Measurements from ENCODE around the gene TM2D1.

The TM2D1 gene

DNA sequence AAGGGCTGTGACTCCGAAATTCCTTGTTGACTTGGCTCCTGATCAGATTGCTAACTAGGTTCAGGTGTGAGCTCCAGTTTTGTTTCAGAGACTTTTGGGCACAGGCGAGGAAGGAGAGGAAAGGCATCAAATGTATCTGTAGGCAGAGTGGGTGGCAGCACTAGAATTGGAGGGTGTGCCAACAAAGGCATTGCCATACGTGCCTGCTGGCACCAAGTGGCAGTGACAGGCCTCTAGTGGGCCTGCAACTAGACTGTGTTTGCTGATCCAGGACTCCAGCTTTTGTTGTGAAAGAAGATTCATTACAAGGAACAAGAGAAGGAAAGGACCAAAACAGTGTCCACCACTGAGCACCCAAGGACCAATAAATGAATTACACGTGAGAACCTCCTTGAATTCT is 79.5 kb downstream of the TM2D1 start:
- in situ Hi-C loops (cut with MboI; ENCODE audit: low sequenced_read_pairs): no loop called here

GRCh38 chr1:61644303-61644702 is 80.6 kb downstream of the TM2D1 start:
- in situ Hi-C loops (cut with MboI; ENCODE audit: low sequenced_read_pairs): no loop called here

DNA sequence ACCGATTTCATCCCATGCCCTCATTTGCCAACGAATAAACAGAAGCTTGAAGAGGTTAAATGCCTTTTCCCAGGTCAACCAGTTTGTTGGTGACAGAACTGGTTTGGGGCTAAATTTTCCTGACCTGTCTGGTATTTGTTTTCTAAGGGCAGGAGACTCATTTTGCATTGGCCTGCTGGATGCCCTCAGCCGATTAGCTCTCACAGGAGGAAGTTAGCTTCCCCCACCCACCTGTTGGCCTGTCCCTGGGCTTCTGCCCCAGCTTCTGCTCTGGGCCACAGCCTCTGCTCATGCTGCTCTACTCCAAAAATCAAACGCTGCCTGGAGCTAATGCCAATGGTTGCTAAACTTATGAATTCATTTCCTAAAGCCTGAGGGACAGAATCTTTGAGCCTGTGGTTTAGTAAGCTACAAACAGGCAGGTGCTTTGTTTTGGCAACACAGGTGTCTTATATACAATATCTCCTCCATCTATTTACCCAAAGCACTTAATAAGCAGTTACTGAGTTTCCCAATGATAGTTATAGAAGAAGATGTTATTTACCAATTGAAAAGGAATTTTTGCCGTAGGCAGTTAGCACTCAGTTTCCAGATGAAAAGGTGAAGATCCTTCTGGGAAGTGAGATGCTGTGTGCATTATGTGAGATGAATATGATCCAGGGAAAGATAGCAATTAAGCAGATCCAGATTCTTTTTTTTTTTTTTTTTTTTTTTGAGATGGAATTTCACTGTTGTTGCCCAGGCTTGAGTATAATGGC is 82.3 kb downstream of the TM2D1 start:
- in situ Hi-C loops (cut with MboI; ENCODE audit: low sequenced_read_pairs): no loop called here

DNA sequence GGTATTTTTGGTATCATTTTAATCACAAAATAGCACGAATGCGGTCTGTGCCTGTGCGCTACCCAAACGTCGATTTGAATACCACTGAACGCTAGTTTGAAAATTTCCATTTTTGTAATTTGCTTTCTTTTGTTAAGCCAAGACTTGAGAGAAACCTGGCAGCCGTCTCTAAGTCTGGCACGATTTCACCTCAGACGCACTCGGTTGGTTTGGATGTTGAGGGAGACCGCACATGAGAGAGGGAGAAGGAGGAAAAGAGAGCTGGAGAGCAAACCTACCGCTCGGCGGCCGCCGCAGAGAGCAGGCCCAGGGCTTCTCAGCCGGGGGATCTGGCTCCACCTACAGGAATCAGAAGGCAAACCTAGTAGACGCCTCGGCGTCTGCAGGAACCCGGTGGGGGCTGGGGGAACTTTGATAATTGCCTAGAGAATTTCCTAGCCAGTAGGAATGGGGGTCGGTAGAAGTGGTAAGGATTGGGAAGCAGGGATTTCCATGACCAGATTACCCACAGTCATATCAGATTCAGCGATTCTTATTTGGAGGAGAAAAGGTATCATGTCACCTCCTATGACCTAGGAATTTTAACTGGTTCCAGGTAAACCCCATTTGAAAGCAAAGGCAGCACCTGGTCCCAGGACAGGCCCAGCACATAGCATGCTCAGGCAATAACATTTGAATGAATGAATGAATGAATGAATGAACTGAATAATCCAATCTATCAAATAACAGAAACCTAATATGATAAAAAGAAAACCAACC is 83.2 kb downstream of the TM2D1 start:
- in situ Hi-C loops (cut with MboI; ENCODE audit: low sequenced_read_pairs): no loop called here

GRCh38 chr1:61640531-61641530 is 84.1 kb downstream of the TM2D1 start:
- in situ Hi-C loops (cut with MboI; ENCODE audit: low sequenced_read_pairs): no loop called here

GRCh38 chr1:61639608-61640336 is 85.2 kb downstream of the TM2D1 start:
- in situ Hi-C loops (cut with MboI; ENCODE audit: low sequenced_read_pairs): no loop called here

- in situ Hi-C loops (cut with MboI; ENCODE audit: low sequenced_read_pairs): no loop called here
Measured at GRCh38 chr1:61638911-61639605, 85.9 kb downstream of the TM2D1 start.

DNA sequence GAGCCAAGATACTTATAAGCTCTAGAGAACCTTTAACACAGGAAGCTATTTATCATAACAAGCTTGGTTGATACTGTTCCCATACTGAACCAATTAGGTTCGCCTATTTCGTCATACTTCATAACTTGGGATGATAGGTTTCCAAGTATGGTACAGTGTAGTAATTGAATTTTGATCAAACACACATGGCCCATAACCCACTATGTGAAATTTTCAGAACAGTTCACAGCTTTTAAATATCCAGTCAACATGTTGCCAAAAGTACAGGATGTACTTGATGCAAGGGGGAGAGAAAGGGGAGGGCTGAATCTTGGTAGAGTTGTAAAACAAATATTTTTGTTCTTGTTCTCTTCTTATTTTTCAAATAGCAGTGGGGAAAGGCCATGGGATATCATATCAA is 86.6 kb downstream of the TM2D1 start:
- in situ Hi-C loops (cut with MboI; ENCODE audit: low sequenced_read_pairs): no loop called here

- in situ Hi-C loops (cut with MboI; ENCODE audit: low sequenced_read_pairs): no loop called here
Measured at GRCh38 chr1:61637470-61637869, 87.5 kb downstream of the TM2D1 start.

DNA sequence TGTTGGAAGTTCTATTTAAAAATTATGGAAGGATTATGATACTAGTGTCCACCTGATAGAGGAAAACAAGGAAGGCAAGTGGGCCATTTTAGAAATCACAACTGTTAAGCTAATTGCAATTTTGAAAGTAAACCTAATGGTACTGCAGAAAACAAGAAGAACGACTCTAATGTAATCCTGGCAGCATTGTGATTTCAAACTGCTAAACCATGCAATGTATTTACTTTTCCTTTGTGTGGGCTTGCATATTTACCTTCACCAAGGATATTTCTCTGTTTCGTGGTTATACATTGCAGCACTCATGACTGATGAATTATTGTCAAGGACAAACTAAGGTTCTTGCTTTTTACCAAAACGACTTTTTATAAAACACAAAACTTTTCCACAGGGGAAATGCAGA is 88.1 kb downstream of the TM2D1 start:
- in situ Hi-C loops (cut with MboI; ENCODE audit: low sequenced_read_pairs): no loop called here

DNA sequence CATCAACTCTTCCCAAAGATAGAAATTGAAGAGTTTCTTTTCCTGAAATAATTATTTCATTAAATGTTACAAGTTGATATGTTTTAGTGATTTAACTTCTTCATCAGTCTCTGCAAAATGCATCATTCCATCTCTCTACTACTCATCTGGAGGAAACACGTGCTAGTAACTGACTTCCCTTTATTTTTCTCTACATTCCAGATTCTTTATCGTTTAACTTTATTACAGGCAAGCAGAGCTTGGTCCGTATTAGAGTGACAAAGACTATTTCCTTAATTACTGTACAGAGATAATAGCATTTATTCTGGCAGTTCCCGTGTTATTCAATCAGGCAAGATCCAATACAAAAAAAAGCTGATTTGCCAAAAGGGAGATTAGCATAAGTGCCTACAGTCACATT is 88.6 kb downstream of the TM2D1 start:
- in situ Hi-C loops (cut with MboI; ENCODE audit: low sequenced_read_pairs): no loop called here

DNA sequence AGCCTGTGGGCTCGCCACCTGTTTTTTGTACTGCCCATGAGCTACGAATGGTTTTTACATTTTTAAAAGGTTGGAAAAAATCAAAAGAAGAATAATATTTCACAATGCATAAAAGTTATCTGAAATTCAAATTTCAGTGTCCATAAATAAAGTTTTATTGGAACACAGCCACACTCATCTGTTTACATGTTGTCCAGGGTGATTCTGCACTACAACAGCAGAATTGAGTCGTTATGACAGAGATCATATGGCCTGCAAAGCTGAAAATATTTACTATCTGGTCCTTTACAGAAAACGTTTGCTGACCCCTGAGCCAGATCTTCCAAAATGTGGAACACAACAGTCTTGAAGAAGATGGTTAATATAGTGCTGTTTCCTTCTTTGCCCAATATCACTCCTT is 89.4 kb downstream of the TM2D1 start:
- in situ Hi-C loops (cut with MboI; ENCODE audit: low sequenced_read_pairs): no loop called here

GRCh38 chr1:61631436-61631835 is 93.5 kb downstream of the TM2D1 start:
- in situ Hi-C loops (cut with MboI; ENCODE audit: low sequenced_read_pairs): no loop called here
